ENCODE data around the gene GALNT18.

GRCh38 chr11:11336664-11337063, 285.1 kb downstream of the GALNT18 start:
- TF ChIP-seq EZH2 (optimal IDR thresholded peaks at IDR 0.05; ENCODE audit: low read depth, low read length) (no peak), EZH2phosphoT487 (IDR thresholded peaks at IDR 0.05; ENCODE audit: low read length) (no peak), CTCF (IDR thresholded peaks at IDR 0.05; ENCODE audit: low read length) (no peak)
